Ovary (tissue), 9 donors: ENCODE measurements around the gene ARHGEF17. TPM values are rescaled to one million over a fixed set of nuclear protein-coding genes. Genes with fewer than 3 reads are reported as not detected.

Experiments
- DNase-seq, 5 donors: peaks; one replicate each; pipeline ENCODE4 v3.0.0-alpha.2; 2019 to 2020
- H3K27ac ChIP-seq, 2 donors: fragments of 200-600 bp; one replicate each; pipeline versions ENCODE4 v1.5.1 to v1.8.0; 2019 to 2022
- H3K27me3 ChIP-seq: fragments of 200-600 bp; one replicate; pipeline ENCODE4 v1.8.0; 2022
- H3K36me3 ChIP-seq: fragments of 200-600 bp; sonication (generic); one replicate; pipeline ENCODE4 v1.5.1; 2019
- H3K4me1 ChIP-seq: one replicate; pipeline ENCODE4 v1.8.1; 2013; ENCODE audit warnings: mild to moderate bottlenecking, moderate library complexity; ENCODE audit not compliant: insufficient read depth
- H3K4me3 ChIP-seq: fragments of 200-600 bp; sonication (generic); one replicate; pipeline ENCODE4 v1.5.1; 2017
- H3K9me3 ChIP-seq, 2 donors: fragments of 200-600 bp in 1 of 2; sonication (generic) in 1 of 2; one replicate each; pipeline versions ENCODE4 v1.5.1 to v1.8.1; 2013 to 2019; ENCODE audit warnings: mild to moderate bottlenecking in 1 of 2, moderate library complexity in 1 of 2
- EP300 ChIP-seq: sonication (generic); formaldehyde crosslinking; IDR thresholded peaks from one replicate; pipeline ENCODE4 v1.6.1; 2017; ENCODE audit warnings: antibody characterized with exemption
- POLR2A ChIP-seq: fragments of 450-650 bp; IDR thresholded peaks from one replicate; pipeline ENCODE4 v1.6.1; 2017; ENCODE audit warnings: antibody characterized with exemption, mild to moderate bottlenecking, moderate library complexity
- WGBS, 3 donors: extraction: QIAGEN DNeasy Blood & Tissue Kit in 1 of 3; methylation state at CpG; one replicate each; pipeline versions ENCODE4 v1.1.5 to v1.1.7; 2013 to 2017; 5-methylcytosine and 5-hydroxymethylcytosine counted together
- intact Hi-C, 4 donors: fragments of 100-400 bp; cut with DNase I; formaldehyde crosslinking; loops; one replicate each; pipeline versions ENCODE4 v1.11.0 to v1.15.1; 2022 to 2023
- polyA plus RNA-seq, 2 donors: library from polyadenylated mRNA; stranded (reverse); fragments of 200-250 nt in 1 of 2; fragments of 350-450 nt in 1 of 2; fragmentation: Illumina TruSeq in 1 of 2; extraction: RNeasy Lipid Tissue Mini Kit (QIAGEN cat#74804) in 1 of 2; gene quantifications; one replicate each; pipeline ENCODE4 v1.2.3, GENCODE V29; 2013 to 2014
- total RNA-seq, 7 donors: library from RNA; depleted of rRNA in 2 of 7; stranded (reverse); fragments of >200 nt in 2 of 7; fragmentation: NEBNext Ultra II Directional in 3 of 7; extraction: Animal tissue kit (Norgen Biotek cat#: 25700) in 3 of 7; gene quantifications; one replicate each; pipeline versions ENCODE4 v1.1.0 to v1.2.4, GENCODE V29; 2016 to 2023
- TF ChIP-seq, protein P1 (sequence below), 3 donors: fragments of 450-650 bp in 2 of 3; fragments of 200-600 bp in 1 of 3; IDR thresholded peaks; one replicate each; pipeline versions ENCODE4 v1.5.1 to v1.8.0; 2016 to 2022; ENCODE audit warnings: antibody characterized with exemption in 3 of 3, mild to moderate bottlenecking in 1 of 3
- donor health status: DM: no; HTN: no; CAD: no; lungs with moderate emphysema.
- donor health status: DM: no; HTN: no; CAD: no.
- donor health status: Bipolar disorder and iron deficiency.
- donor health status: DM: yes; HTN: yes; CAD: no.
- donor health status: DM: no; HTN: no; CAD: no.
- donor health status: DM: yes; HTN: yes; CAD: no.

ARHGEF17 gene
- total and polyA plus RNA-seq, 9 donors = 21.0 to 83.8 (median 46.0) TPM

DNA sequence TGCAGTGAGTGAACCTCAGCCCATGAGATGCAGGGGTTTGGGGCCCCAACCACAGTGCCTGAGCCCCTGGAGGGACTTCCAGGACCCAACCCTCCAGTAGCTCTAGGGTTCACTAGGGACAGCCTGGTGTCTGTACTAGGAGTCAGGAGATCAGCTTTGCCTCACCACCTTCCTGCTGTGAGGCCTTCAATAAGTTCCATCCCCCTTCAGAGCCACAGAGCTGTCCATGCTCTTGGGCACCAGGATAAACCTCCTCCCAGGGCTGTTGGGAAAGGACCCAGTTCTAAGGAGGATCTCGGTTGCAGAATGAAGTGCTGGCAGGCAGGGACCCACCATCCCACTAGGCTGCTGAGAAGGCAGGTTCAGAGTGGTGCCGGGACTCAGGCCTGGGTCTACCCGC lies 9.7 kb downstream of the ARHGEF17 start:
- Histone ChIP-seq H3K4me3 (no peak overlapping the region), H3K27me3 (no peaks in the 10 kb centered on the region), H3K27ac (peak overlapping the region in 1 of 2 donors; percentile 59), H3K4me1 (peaks cover 47% of the 10 kb centered on the region), H3K9me3 (no peaks in the 10 kb centered on the region), H3K36me3 (no peaks in the 10 kb centered on the region)
- DNase-seq = no peak
- WGBS, 3 donors = 76 to 87% (median 80%) methylated on average over 3 of the region's 3 CpGs
- intact Hi-C loops = no loop called here
- no peak for TF ChIP-seq EP300
- TF ChIP-seq POLR2A = no peak
- TF ChIP-seq, protein P1, sequence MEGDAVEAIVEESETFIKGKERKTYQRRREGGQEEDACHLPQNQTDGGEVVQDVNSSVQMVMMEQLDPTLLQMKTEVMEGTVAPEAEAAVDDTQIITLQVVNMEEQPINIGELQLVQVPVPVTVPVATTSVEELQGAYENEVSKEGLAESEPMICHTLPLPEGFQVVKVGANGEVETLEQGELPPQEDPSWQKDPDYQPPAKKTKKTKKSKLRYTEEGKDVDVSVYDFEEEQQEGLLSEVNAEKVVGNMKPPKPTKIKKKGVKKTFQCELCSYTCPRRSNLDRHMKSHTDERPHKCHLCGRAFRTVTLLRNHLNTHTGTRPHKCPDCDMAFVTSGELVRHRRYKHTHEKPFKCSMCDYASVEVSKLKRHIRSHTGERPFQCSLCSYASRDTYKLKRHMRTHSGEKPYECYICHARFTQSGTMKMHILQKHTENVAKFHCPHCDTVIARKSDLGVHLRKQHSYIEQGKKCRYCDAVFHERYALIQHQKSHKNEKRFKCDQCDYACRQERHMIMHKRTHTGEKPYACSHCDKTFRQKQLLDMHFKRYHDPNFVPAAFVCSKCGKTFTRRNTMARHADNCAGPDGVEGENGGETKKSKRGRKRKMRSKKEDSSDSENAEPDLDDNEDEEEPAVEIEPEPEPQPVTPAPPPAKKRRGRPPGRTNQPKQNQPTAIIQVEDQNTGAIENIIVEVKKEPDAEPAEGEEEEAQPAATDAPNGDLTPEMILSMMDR (IDR thresholded peaks at IDR 0.05) = no peak

DNA sequence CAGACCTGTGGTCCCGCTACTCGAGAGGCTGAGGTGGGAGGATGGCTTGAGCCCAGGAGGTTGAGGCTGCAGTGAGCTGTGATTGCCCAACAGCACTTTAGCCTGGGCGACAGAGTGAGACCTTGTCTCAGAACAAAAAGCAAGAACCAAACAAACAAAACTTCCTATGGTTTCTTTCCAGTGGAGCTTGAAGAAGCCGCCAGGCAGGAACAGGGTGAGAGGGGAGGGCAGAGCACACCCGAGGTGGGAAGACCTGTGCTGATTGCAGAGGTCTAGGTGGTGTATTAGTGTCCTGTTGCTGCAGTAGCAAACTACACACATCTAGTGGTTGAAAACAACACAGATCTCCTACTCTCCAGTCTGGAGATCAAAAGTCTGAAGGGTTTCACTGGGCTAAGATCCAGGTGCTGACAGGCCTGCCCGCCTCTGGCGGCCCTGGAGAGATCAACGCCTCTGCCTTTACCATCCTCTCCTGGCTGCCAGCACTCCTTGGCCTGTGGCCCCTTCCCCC lies 10.5 kb downstream of the ARHGEF17 start:
- WGBS, 3 donors = 82 to 84% (median 82%) methylated on average over 8 of the region's 8 CpGs
- no peaks in the 10 kb centered on the region for H3K27me3 ChIP-seq
- TF ChIP-seq EP300 (no peak), POLR2A (no peak)
- TF ChIP-seq, protein P1 (IDR thresholded peaks at IDR 0.05) = no peak
- H3K27ac ChIP-seq = peak overlapping the region in 1 of 2 donors; percentile 22
- no peaks in the 10 kb centered on the region for H3K36me3 ChIP-seq
- intact Hi-C loops = no loop called here
- DNase-seq = no peak
- no peaks in the 10 kb centered on the region for H3K9me3 ChIP-seq
- H3K4me3 ChIP-seq = no peak overlapping the region
- H3K4me1 ChIP-seq = peaks cover 50% of the 10 kb centered on the region

DNA sequence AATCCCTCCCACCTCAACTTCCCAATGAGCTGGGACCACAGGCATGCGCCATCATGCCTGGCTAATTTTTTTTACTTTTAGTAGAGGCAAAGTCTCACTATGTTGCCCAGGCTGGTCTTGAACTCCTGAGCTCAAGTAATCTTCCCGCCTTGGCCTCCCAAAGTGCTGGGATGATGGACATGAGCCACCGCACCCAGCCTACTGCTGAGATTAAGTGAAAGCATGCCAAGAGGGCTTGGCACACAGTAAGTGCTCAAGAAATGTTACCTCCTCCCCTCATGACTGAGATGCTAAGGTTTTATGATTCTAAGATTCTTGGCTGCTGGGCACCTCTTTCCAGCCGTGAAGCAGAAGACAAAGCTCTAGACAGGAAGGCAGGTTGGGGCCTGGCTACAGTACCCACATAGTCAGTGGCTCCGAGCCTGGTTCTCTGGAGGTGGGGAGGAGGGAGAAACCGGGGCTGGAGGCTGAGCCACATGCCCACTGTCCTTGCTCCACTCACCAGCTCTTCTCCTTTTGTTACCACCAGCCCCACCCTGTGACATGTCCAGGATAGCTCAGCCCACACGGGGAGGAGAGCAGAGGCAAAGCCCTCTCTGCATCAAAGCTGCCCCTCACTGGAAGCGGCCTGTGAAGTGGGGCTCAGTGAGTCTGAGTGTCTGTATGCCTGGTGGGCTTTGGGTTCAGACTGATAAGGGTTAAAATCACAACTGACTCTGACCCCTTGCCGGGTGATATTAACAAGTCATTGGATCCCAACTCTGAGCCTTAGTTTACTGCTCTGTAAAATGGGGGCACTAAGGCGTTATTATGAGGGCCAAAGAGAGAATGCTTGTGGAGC lies 12.9 kb downstream of the ARHGEF17 start:
- 47 to 51% (median 50%) methylated on average over 10 of the region's 10 CpGs for WGBS, 3 donors

DNA sequence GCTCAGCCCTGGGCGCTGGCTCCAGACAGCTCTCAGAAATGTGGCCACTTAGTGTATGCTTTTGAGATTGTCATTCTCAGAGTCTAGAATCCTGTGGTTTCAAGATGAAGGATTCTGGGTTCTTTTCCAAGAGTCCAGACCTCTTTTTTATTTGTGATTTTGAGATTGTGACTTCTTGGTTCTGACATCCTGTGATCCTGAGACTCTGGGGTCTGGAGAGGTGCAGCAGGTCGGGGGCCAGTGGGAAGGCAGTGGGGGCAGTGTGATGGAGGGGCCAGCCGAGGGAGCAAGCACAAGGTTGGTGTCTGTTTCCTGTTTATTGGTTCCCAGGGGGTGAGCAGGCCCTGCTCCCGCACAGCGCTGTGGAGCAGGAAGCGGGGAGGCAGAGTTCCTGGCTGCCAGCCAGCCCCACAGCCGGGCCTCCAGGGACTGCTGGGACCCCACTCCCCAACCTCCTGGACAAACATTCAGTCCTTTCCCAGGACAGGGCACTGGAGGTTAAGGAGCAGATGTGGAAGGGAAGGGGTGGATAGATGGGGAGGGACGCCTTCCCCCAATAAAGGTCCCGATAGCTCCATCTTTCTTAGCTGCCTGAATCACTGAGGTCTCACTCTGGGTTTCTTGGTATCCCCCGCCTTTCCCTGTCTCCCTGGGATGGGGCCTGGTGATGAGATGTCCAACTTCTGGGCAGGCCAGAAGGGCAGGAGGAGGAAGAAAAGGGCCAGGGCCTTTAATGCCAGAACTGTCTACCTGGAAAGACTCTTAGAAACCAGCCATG lies 13.7 kb downstream of the ARHGEF17 start:
- Histone ChIP-seq H3K27ac (peak overlapping the region; percentile 79 to 83), H3K4me1 (peaks cover 35% of the 10 kb centered on the region), H3K36me3 (no peaks in the 10 kb centered on the region), H3K9me3 (no peaks in the 10 kb centered on the region), H3K4me3 (no peak overlapping the region), H3K27me3 (no peaks in the 10 kb centered on the region)
- intact Hi-C loops = no loop called here
- 14 to 15% (median 14%) methylated on average over 10 of the region's 10 CpGs for WGBS, 3 donors
- TF ChIP-seq, protein P1 (IDR thresholded peaks at IDR 0.05) = no peak
- TF ChIP-seq EP300 (no peak), POLR2A (no peak)
- peak; percentile 70 to 85 (median 81) for DNase-seq

More for the DNA sequence above, 12.9 kb downstream of the ARHGEF17 start:
- Histone ChIP-seq H3K4me3 (no peak overlapping the region), H3K4me1 (peaks cover 38% of the 10 kb centered on the region), H3K36me3 (no peaks in the 10 kb centered on the region), H3K9me3 (no peaks in the 10 kb centered on the region), H3K27me3 (no peaks in the 10 kb centered on the region), H3K27ac (peak overlapping the region; percentile 79 to 83)
- intact Hi-C loops = no loop called here
- DNase-seq = peak in 2 of 5 donors; percentile 21 to 37
- TF ChIP-seq POLR2A = no peak
- no peak for TF ChIP-seq EP300
- TF ChIP-seq, protein P1 (IDR thresholded peaks at IDR 0.05) = no peak
